SK-N-SH treated with all-trans-retinoic acid at 6 μM for 48 hours (cell line): ENCODE data around the gene MOBP.

Experiments
- ATAC-seq: fragments of 200-7000 bp; cut with Tn5 transposase; 3 replicates; pipeline ENCODE4 v1.9.1; 2020; ENCODE audit warnings: mild to moderate bottlenecking, moderate library complexity
- ARNTL ChIP-seq: fragments of 450-650 bp; formaldehyde crosslinking; IDR thresholded peaks from 2 replicates; pipeline ENCODE4 v1.5.0; 2020; ENCODE audit warnings: low read depth, mild to moderate bottlenecking, moderate library complexity, borderline replicate concordance
- BACH2 ChIP-seq: fragments of 250-450 bp; sonication (Bioruptor Pico); IDR thresholded peaks from 2 replicates; pipeline ENCODE4 v1.9.0; 2021; ENCODE audit warnings: mild to moderate bottlenecking, borderline replicate concordance
- CREB5 ChIP-seq: fragments of 250-450 bp; sonication (Bioruptor Pico); IDR thresholded peaks from 2 replicates; pipeline ENCODE4 v1.5.1; 2020; ENCODE audit warnings: low read depth, mild to moderate bottlenecking, moderate library complexity
- CSDC2 ChIP-seq: fragments of 250-450 bp; sonication (Bioruptor Pico); IDR thresholded peaks from 2 replicates; pipeline ENCODE4 v1.5.0; 2020; ENCODE audit warnings: mild to moderate bottlenecking, moderate library complexity
- CSRNP3 ChIP-seq: fragments of 250-450 bp; sonication (Bioruptor Pico); IDR thresholded peaks from 2 replicates; pipeline ENCODE4 v1.5.1; 2021; ENCODE audit warnings: mild to moderate bottlenecking, moderate library complexity
- ESRRG ChIP-seq: fragments of 250-450 bp; sonication (Bioruptor Pico); IDR thresholded peaks from 2 replicates; pipeline ENCODE4 v1.6.1; 2021; ENCODE audit warnings: mild to moderate bottlenecking
- GLIS3 ChIP-seq: fragments of 250-450 bp; sonication (Bioruptor Pico); IDR thresholded peaks from 2 replicates; pipeline ENCODE4 v1.5.0; 2020; ENCODE audit warnings: mild to moderate bottlenecking, moderate library complexity
- ISL1 ChIP-seq: fragments of 250-450 bp; sonication (Bioruptor Pico); IDR thresholded peaks from 2 replicates; pipeline ENCODE4 v2.1.2; 2022; ENCODE audit warnings: mild to moderate bottlenecking, moderate library complexity
- OSR1 ChIP-seq: fragments of 250-450 bp; sonication (Bioruptor Pico); IDR thresholded peaks from 2 replicates; pipeline ENCODE4 v1.8.0; 2022; ENCODE audit warnings: moderate library complexity, mild to moderate bottlenecking, inconsistent platforms
- POU6F1 ChIP-seq: fragments of 250-450 bp; sonication (Bioruptor Pico); IDR thresholded peaks from 2 replicates; pipeline ENCODE4 v1.8.0; 2021; ENCODE audit warnings: low read depth, mild to moderate bottlenecking, moderate library complexity, borderline replicate concordance
- PPARA ChIP-seq: fragments of 250-450 bp; sonication (Bioruptor Pico); IDR thresholded peaks from 2 replicates; pipeline ENCODE4 v1.5.0; 2020; ENCODE audit warnings: mild to moderate bottlenecking, borderline replicate concordance
- RARB ChIP-seq: fragments of 250-450 bp; sonication (Bioruptor Pico); IDR thresholded peaks from 2 replicates; pipeline ENCODE4 v1.8.0; 2021; ENCODE audit warnings: mild to moderate bottlenecking, moderate library complexity
- SNAI2 ChIP-seq: fragments of 250-450 bp; sonication (Bioruptor Pico); IDR thresholded peaks from 2 replicates; pipeline ENCODE4 v1.5.0; 2020; ENCODE audit warnings: mild to moderate bottlenecking, moderate library complexity
- TCF4 ChIP-seq: fragments of 250-450 bp; sonication (Bioruptor Pico); IDR thresholded peaks from 2 replicates; pipeline ENCODE4 v1.8.0; 2021; ENCODE audit warnings: mild to moderate bottlenecking, moderate library complexity, borderline replicate concordance
- TOX ChIP-seq: fragments of 250-450 bp; sonication (Bioruptor Pico); IDR thresholded peaks from 2 replicates; pipeline ENCODE4 v1.8.0; 2021; ENCODE audit warnings: mild to moderate bottlenecking, moderate library complexity, borderline replicate concordance
- TSHZ2 ChIP-seq: fragments of 250-450 bp; sonication (Bioruptor Pico); IDR thresholded peaks from 2 replicates; pipeline ENCODE4 v1.5.0; 2020; ENCODE audit warnings: mild to moderate bottlenecking, moderate library complexity
- ZC3H10 ChIP-seq: fragments of 250-450 bp; sonication (Bioruptor Pico); IDR thresholded peaks from 2 replicates; pipeline ENCODE4 v1.5.1; 2021; ENCODE audit warnings: mild to moderate bottlenecking, moderate library complexity
- ZFP3 ChIP-seq: fragments of 250-450 bp; sonication (Bioruptor Pico); IDR thresholded peaks from 2 replicates; pipeline ENCODE4 v1.5.0; 2020; ENCODE audit warnings: mild to moderate bottlenecking, moderate library complexity
- ZFP30 ChIP-seq: fragments of 450-650 bp; formaldehyde crosslinking; IDR thresholded peaks from 2 replicates; pipeline ENCODE4 v1.5.0; 2022; ENCODE audit warnings: mild to moderate bottlenecking, moderate library complexity
- ZNF565 ChIP-seq: fragments of 450-650 bp; formaldehyde crosslinking; conservative IDR thresholded peaks from 2 replicates; pipeline ENCODE4 v1.5.0; 2020; ENCODE audit warnings: low read depth, mild to moderate bottlenecking, moderate library complexity
- ZNF8 ChIP-seq: fragments of 450-650 bp; formaldehyde crosslinking; IDR thresholded peaks from 2 replicates; pipeline ENCODE4 v1.5.0; 2020; ENCODE audit warnings: mild to moderate bottlenecking, moderate library complexity

Gene MOBP

GRCh38 chr3:39497753-39498152 is 30.3 kb downstream of the MOBP start:
- ATAC-seq = no peak

GRCh38 chr3:39499651-39500273 is 32.3 kb downstream of the MOBP start:
- no peak for ATAC-seq
- TF ChIP-seq CSRNP3 (CRISPR knock-in tag) (no peak), TCF4 (no peak), ARNTL (no peak), ZFP3 (CRISPR knock-in tag) (no peak), ISL1 (CRISPR knock-in tag) (no peak), SNAI2 (CRISPR knock-in tag) (no peak)

More at GRCh38 chr3:39497753-39498152, 30.3 kb downstream of the MOBP start:
- TF ChIP-seq ARNTL (no peak), ESRRG (CRISPR knock-in tag) (no peak), TOX (no peak), ZNF8 (CRISPR knock-in tag) (no peak), ZNF565 (CRISPR knock-in tag) (no peak), GLIS3 (CRISPR knock-in tag) (no peak), ZFP3 (CRISPR knock-in tag) (no peak), PPARA (CRISPR knock-in tag) (no peak), ISL1 (CRISPR knock-in tag) (no peak), SNAI2 (CRISPR knock-in tag) (no peak)

GRCh38 chr3:39501059-39501458 is 33.6 kb downstream of the MOBP start:
- no peak for ATAC-seq
- TF ChIP-seq ZNF8 (CRISPR knock-in tag) (no peak), TOX (no peak), ZNF565 (CRISPR knock-in tag) (no peak), PPARA (CRISPR knock-in tag) (no peak), GLIS3 (CRISPR knock-in tag) (no peak), BACH2 (no peak), CREB5 (CRISPR knock-in tag) (no peak), TSHZ2 (CRISPR knock-in tag) (no peak), ZFP30 (CRISPR knock-in tag) (no peak), SNAI2 (CRISPR knock-in tag) (no peak), TCF4 (no peak), ZC3H10 (CRISPR knock-in tag) (no peak), OSR1 (CRISPR knock-in tag) (no peak), CSDC2 (CRISPR knock-in tag) (no peak), ZFP3 (CRISPR knock-in tag) (no peak), RARB (CRISPR knock-in tag) (no peak), CSRNP3 (CRISPR knock-in tag) (no peak), ISL1 (CRISPR knock-in tag) (no peak), POU6F1 (CRISPR knock-in tag) (no peak), ARNTL (no peak)
